ENCODE results near the gene GALNT10.

GALNT10 gene

DNA sequence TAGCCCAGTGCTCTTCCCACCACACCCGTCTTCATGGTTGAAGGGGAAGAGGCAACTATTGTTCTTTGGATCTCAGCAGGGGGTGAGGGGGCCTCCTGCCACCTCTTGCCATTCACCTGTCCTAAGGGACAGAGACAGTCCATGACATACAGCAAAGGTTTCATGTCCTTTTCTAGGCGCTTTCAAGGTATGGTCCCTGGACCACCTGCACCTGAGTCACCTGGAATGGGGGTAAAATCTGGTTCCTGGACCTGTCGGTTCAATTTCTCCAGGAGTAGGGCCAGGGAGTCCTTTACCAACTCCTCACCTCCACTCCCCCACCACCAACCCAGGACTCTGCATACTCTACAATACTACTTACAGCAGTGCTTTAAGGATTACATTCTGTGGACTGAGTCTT is 221.8 kb downstream of the GALNT10 start:
- WGBS, 2 donors (ENCODE audit: extremely low coverage in 2 of 2, insufficient read length in 2 of 2, insufficient replicate concordance in 1 of 2), result no CpG with 5 or more reads among the region's 3 CpGs
- no peak overlapping the region for H3K4ac ChIP-seq (ENCODE audit: low read length)
- peak overlapping the region; percentile 58 for H3K14ac ChIP-seq (ENCODE audit: low read length)
- no peak overlapping the region for H2AK5ac ChIP-seq (ENCODE audit: low read depth, low read length)
- H3K23ac ChIP-seq (ENCODE audit: low read depth, low read length, poor library complexity), result no peak overlapping the region
- H2BK15ac ChIP-seq (ENCODE audit: low read length), result no peak overlapping the region
- H3K36me3 ChIP-seq (replicated peaks in 1 of 2; ENCODE audit: control insufficient read depth in 2 of 2, insufficient read depth in 2 of 2, low read length in 2 of 2), result peaks cover 4 to 76% of the 10 kb centered on the region in 2 donors
- no peak for DNase-seq (ENCODE audit: low spot score)
- no peaks in the 10 kb centered on the region for H3K4me1 ChIP-seq (ENCODE audit: control insufficient read depth in 2 of 2, insufficient read depth in 1 of 2, low read depth in 1 of 2, low read length in 2 of 2)
- no peak overlapping the region for H3K27ac ChIP-seq (replicated peaks; ENCODE audit: low read length)
- H4K91ac ChIP-seq (ENCODE audit: low read depth, low read length, poor library complexity), result no peak overlapping the region
- no peaks in the 10 kb centered on the region for H3K79me1 ChIP-seq (ENCODE audit: low read depth, low read length)
- no peak overlapping the region for H2AFZ ChIP-seq (ENCODE audit: low read length)
- no peaks in the 10 kb centered on the region for H3K27me3 ChIP-seq (ENCODE audit: control insufficient read depth in 3 of 3, insufficient read depth in 3 of 3, low read depth in 1 of 3, low read length in 3 of 3)
- no peak overlapping the region for H3K18ac ChIP-seq (ENCODE audit: low read length)
- H3K4me3 ChIP-seq (ENCODE audit: low read length in 2 of 2), result no peak overlapping the region
- H3K4me2 ChIP-seq (ENCODE audit: insufficient read depth, low read length, poor library complexity, severe bottlenecking), result no peak overlapping the region
- no peak overlapping the region for H2BK12ac ChIP-seq (ENCODE audit: low read length)
- H2BK120ac ChIP-seq (ENCODE audit: low read depth, low read length), result no peak overlapping the region
- peak overlapping the region; percentile 20 for H2BK5ac ChIP-seq (ENCODE audit: low read length)
- no peak overlapping the region for H3K9ac ChIP-seq (ENCODE audit: low read depth, low read length, poor library complexity)
- H3K9me3 ChIP-seq (replicated peaks in 1 of 2; ENCODE audit: control insufficient read depth in 2 of 2, insufficient read depth in 1 of 2, low read depth in 1 of 2, low read length in 2 of 2), result no peaks in the 10 kb centered on the region
- H4K8ac ChIP-seq (ENCODE audit: low read depth, low read length), result no peak overlapping the region

- WGBS, 2 donors (ENCODE audit: extremely low coverage in 2 of 2, insufficient read length in 2 of 2, insufficient replicate concordance in 1 of 2), result no CpG with 5 or more reads among the region's 9 CpGs
- H3K79me1 ChIP-seq (ENCODE audit: low read depth, low read length), result no peaks in the 10 kb centered on the region
- peak overlapping the region; percentile 45 for H3K18ac ChIP-seq (ENCODE audit: low read length)
- H3K27me3 ChIP-seq (ENCODE audit: control insufficient read depth in 3 of 3, insufficient read depth in 3 of 3, low read depth in 1 of 3, low read length in 3 of 3), result no peaks in the 10 kb centered on the region
- H2BK15ac ChIP-seq (ENCODE audit: low read length), result no peak overlapping the region
- H3K4ac ChIP-seq (ENCODE audit: low read length), result no peak overlapping the region
- no peak overlapping the region for H3K4me3 ChIP-seq (ENCODE audit: low read length in 2 of 2)
- H2BK120ac ChIP-seq (ENCODE audit: low read depth, low read length), result no peak overlapping the region
- H3K4me2 ChIP-seq (ENCODE audit: insufficient read depth, low read length, poor library complexity, severe bottlenecking), result no peak overlapping the region
- H2BK12ac ChIP-seq (ENCODE audit: low read length), result no peak overlapping the region
- H4K91ac ChIP-seq (ENCODE audit: low read depth, low read length, poor library complexity), result no peak overlapping the region
- H2AK5ac ChIP-seq (ENCODE audit: low read depth, low read length), result no peak overlapping the region
- H3K9me3 ChIP-seq (replicated peaks in 1 of 2; ENCODE audit: control insufficient read depth in 2 of 2, insufficient read depth in 1 of 2, low read depth in 1 of 2, low read length in 2 of 2), result no peaks in the 10 kb centered on the region
- H3K27ac ChIP-seq (replicated peaks; ENCODE audit: low read length), result no peak overlapping the region
- DNase-seq (ENCODE audit: low spot score), result no peak
- peaks cover 4 to 83% of the 10 kb centered on the region in 2 donors for H3K36me3 ChIP-seq (replicated peaks in 1 of 2; ENCODE audit: control insufficient read depth in 2 of 2, insufficient read depth in 2 of 2, low read length in 2 of 2)
- H3K23ac ChIP-seq (ENCODE audit: low read depth, low read length, poor library complexity), result no peak overlapping the region
- H3K9ac ChIP-seq (ENCODE audit: low read depth, low read length, poor library complexity), result no peak overlapping the region
- no peak overlapping the region for H4K8ac ChIP-seq (ENCODE audit: low read depth, low read length)
- H3K14ac ChIP-seq (ENCODE audit: low read length), result peak overlapping the region; percentile 58
- H2AFZ ChIP-seq (ENCODE audit: low read length), result no peak overlapping the region
- no peaks in the 10 kb centered on the region for H3K4me1 ChIP-seq (ENCODE audit: control insufficient read depth in 2 of 2, insufficient read depth in 1 of 2, low read depth in 1 of 2, low read length in 2 of 2)
- H2BK5ac ChIP-seq (ENCODE audit: low read length), result peak overlapping the region; percentile 20
These were observed 222.4 kb downstream of the GALNT10 start for GRCh38 chr5:154412925-154413324.

GRCh38 chr5:154415114-154415513 is 224.6 kb downstream of the GALNT10 start:
- Histone ChIP-seq H3K14ac (ENCODE audit: low read length) (no peak overlapping the region), H3K79me1 (ENCODE audit: low read depth, low read length) (no peaks in the 10 kb centered on the region), H2AK5ac (ENCODE audit: low read depth, low read length) (no peak overlapping the region), H2BK12ac (ENCODE audit: low read length) (no peak overlapping the region), H2BK120ac (ENCODE audit: low read depth, low read length) (no peak overlapping the region), H3K23ac (ENCODE audit: low read depth, low read length, poor library complexity) (no peak overlapping the region), H3K4me1 (ENCODE audit: control insufficient read depth in 2 of 2, insufficient read depth in 1 of 2, low read depth in 1 of 2, low read length in 2 of 2) (no peaks in the 10 kb centered on the region), H4K8ac (ENCODE audit: low read depth, low read length) (no peak overlapping the region), H4K91ac (ENCODE audit: low read depth, low read length, poor library complexity) (no peak overlapping the region), H3K4me2 (ENCODE audit: insufficient read depth, low read length, poor library complexity, severe bottlenecking) (no peak overlapping the region), H2AFZ (ENCODE audit: low read length) (no peak overlapping the region), H2BK5ac (ENCODE audit: low read length) (no peak overlapping the region), H2BK15ac (ENCODE audit: low read length) (no peak overlapping the region), H3K27ac (replicated peaks; ENCODE audit: low read length) (no peak overlapping the region), H3K9ac (ENCODE audit: low read depth, low read length, poor library complexity) (no peak overlapping the region), H3K36me3 (replicated peaks in 1 of 2; ENCODE audit: control insufficient read depth in 2 of 2, insufficient read depth in 2 of 2, low read length in 2 of 2) (peaks cover 4 to 92% of the 10 kb centered on the region in 2 donors), H3K27me3 (ENCODE audit: control insufficient read depth in 3 of 3, insufficient read depth in 3 of 3, low read depth in 1 of 3, low read length in 3 of 3) (no peaks in the 10 kb centered on the region), H3K4ac (ENCODE audit: low read length) (no peak overlapping the region), H3K4me3 (ENCODE audit: low read length in 2 of 2) (no peak overlapping the region), H3K18ac (ENCODE audit: low read length) (no peak overlapping the region), H3K9me3 (replicated peaks in 1 of 2; ENCODE audit: control insufficient read depth in 2 of 2, insufficient read depth in 1 of 2, low read depth in 1 of 2, low read length in 2 of 2) (no peaks in the 10 kb centered on the region)
- no CpG with 5 or more reads among the region's 6 CpGs for WGBS, 2 donors (ENCODE audit: extremely low coverage in 2 of 2, insufficient read length in 2 of 2, insufficient replicate concordance in 1 of 2)
- no peak for DNase-seq (ENCODE audit: low spot score)

DNA sequence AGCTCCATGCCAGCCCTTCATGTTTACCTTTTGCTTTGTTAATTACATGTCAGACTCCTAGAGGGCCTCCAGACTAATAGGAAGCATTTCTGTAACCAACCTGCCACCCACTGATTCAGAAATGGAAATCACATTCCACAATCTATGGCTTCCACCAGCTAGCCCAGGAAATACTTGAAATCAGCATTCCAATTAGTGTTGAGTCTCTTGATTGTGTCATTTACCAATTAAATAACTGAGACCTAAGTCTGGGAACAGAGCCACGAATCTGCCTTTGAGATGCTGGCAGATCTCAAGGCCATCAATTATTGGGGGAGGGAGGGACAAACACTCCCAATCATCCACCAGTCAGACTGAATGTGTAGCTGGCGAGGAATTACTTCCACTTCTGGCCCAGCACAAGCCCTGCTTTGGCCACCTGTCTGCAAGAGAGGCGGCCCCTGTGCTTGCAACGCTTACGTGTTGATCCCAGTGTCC is 227.8 kb downstream of the GALNT10 start:
- Histone ChIP-seq H2BK12ac (ENCODE audit: low read length) (no peak overlapping the region), H3K14ac (ENCODE audit: low read length) (no peak overlapping the region), H2BK120ac (ENCODE audit: low read depth, low read length) (no peak overlapping the region), H3K27me3 (ENCODE audit: control insufficient read depth in 3 of 3, insufficient read depth in 3 of 3, low read depth in 1 of 3, low read length in 3 of 3) (no peaks in the 10 kb centered on the region), H3K36me3 (replicated peaks in 1 of 2; ENCODE audit: control insufficient read depth in 2 of 2, insufficient read depth in 2 of 2, low read length in 2 of 2) (peaks cover 4 to 59% of the 10 kb centered on the region in 2 donors), H2BK15ac (ENCODE audit: low read length) (no peak overlapping the region), H2AFZ (ENCODE audit: low read length) (no peak overlapping the region), H3K4me1 (ENCODE audit: control insufficient read depth in 2 of 2, insufficient read depth in 1 of 2, low read depth in 1 of 2, low read length in 2 of 2) (no peaks in the 10 kb centered on the region), H3K18ac (ENCODE audit: low read length) (no peak overlapping the region), H3K23ac (ENCODE audit: low read depth, low read length, poor library complexity) (no peak overlapping the region), H3K4me2 (ENCODE audit: insufficient read depth, low read length, poor library complexity, severe bottlenecking) (no peak overlapping the region), H3K9ac (ENCODE audit: low read depth, low read length, poor library complexity) (no peak overlapping the region), H3K4ac (ENCODE audit: low read length) (no peak overlapping the region), H3K27ac (replicated peaks; ENCODE audit: low read length) (no peak overlapping the region), H4K8ac (ENCODE audit: low read depth, low read length) (no peak overlapping the region), H2AK5ac (ENCODE audit: low read depth, low read length) (no peak overlapping the region), H3K9me3 (replicated peaks in 1 of 2; ENCODE audit: control insufficient read depth in 2 of 2, insufficient read depth in 1 of 2, low read depth in 1 of 2, low read length in 2 of 2) (peaks cover 0 to 11% of the 10 kb centered on the region in 2 donors), H3K79me1 (ENCODE audit: low read depth, low read length) (no peaks in the 10 kb centered on the region), H3K4me3 (ENCODE audit: low read length in 2 of 2) (no peak overlapping the region), H2BK5ac (ENCODE audit: low read length) (no peak overlapping the region), H4K91ac (ENCODE audit: low read depth, low read length, poor library complexity) (no peak overlapping the region)
- no CpG with 5 or more reads among the region's 5 CpGs for WGBS, 2 donors (ENCODE audit: extremely low coverage in 2 of 2, insufficient read length in 2 of 2, insufficient replicate concordance in 1 of 2)
- no peak for DNase-seq (ENCODE audit: low spot score)
